IMR-90 (cell line): ENCODE results near the gene HNRNPD. TPM values are rescaled to one million over a fixed set of nuclear protein-coding genes. Genes with fewer than 3 reads are reported as not detected.
"Not testable (repeated sequence)": the region's sequence is repeated elsewhere in the genome, so short reads cannot be mapped to it uniquely, and the experiment has no call there.

ENCODE experiments used
- ATAC-seq: fragments of 200-7000 bp; cut with Tn5 transposase; 2 replicates; pipeline ENCODE4 v1.9.1; 2020; ENCODE audit warnings: low read depth, mild to moderate bottlenecking, moderate library complexity
- BruUV-seq: library from RNA; stranded (reverse); fragments of 400-500 nt; replicated peaks from 2 replicates; lab custom pipeline; 2021; lab: Mats Ljungman, UMichigan
- CTCF ChIA-PET: fragments of 300-600 bp; formaldehyde crosslinking; extraction: SDS; loops from one replicate; lab custom pipeline; 2021; ENCODE audit warnings: antibody characterized with exemption; lab: Yijun Ruan, JAX
- POLR2A ChIA-PET: fragments of 300-600 bp; sonication (Branson Sonifier 250); formaldehyde crosslinking; loops from one replicate; lab custom pipeline; 2022; ENCODE audit warnings: antibody characterized with exemption; ENCODE audit not compliant: unreplicated experiment; lab: Charles Lee
- DNase-seq: peaks from one replicate; pipeline ENCODE4 v3.0.0; 2013
- H2AFZ ChIP-seq: replicated peaks from 2 replicates; pipeline ENCODE3; 2013; ENCODE audit warnings: low read length, mild to moderate bottlenecking; ENCODE audit not compliant: poor library complexity
- H2AK5ac ChIP-seq: 2 replicates; pipeline ENCODE4 v1.6.1; 2013; ENCODE audit warnings: low read depth, low read length, inconsistent platforms
- H2AK9ac ChIP-seq: replicated peaks from 2 replicates; pipeline ENCODE3; 2013; ENCODE audit warnings: mild to moderate bottlenecking, low read depth, low read length, moderate library complexity; ENCODE audit not compliant: poor library complexity
- H2BK120ac ChIP-seq: 2 replicates; pipeline ENCODE4 v1.6.1; 2013; ENCODE audit warnings: low read depth, low read length, inconsistent platforms
- H2BK15ac ChIP-seq: 3 replicates; pipeline ENCODE4 v1.6.1; 2013; ENCODE audit warnings: low read depth, low read length, inconsistent platforms
- H2BK20ac ChIP-seq: 2 replicates; pipeline ENCODE4 v1.6.1; 2013; ENCODE audit warnings: low read depth, mild to moderate bottlenecking, inconsistent platforms, low read length, moderate library complexity
- H2BK5ac ChIP-seq: 2 replicates; pipeline ENCODE4 v1.6.1; 2013; ENCODE audit warnings: mild to moderate bottlenecking, low read depth, low read length, inconsistent platforms; ENCODE audit not compliant: poor library complexity, severe bottlenecking
- H3K14ac ChIP-seq: replicated peaks from 2 replicates; pipeline ENCODE4 v1.6.1; 2013; ENCODE audit warnings: low read depth, low read length, inconsistent platforms
- H3K18ac ChIP-seq: 2 replicates; pipeline ENCODE4 v1.6.1; 2013; ENCODE audit warnings: low read depth, low read length, control low read depth
- H3K23ac ChIP-seq: 2 replicates; pipeline ENCODE4 v1.6.1; 2013; ENCODE audit warnings: low read depth, low read length, inconsistent platforms
- H3K27ac ChIP-seq: 2 replicates; pipeline ENCODE4 v1.5.1; 2013; ENCODE audit warnings: mild to moderate bottlenecking, control low read depth, low read length; ENCODE audit not compliant: insufficient read depth
- H3K27me3 ChIP-seq: 2 replicates; pipeline ENCODE4 v1.6.1; 2013; ENCODE audit warnings: low read length; ENCODE audit not compliant: control insufficient read depth, insufficient read depth
- H3K36me3 ChIP-seq: 2 replicates; pipeline ENCODE4 v1.6.1; 2013; ENCODE audit warnings: low read length, mixed read lengths; ENCODE audit not compliant: control insufficient read depth, insufficient read depth
- H3K4ac ChIP-seq: 2 replicates; pipeline ENCODE4 v1.6.1; 2013; ENCODE audit warnings: low read depth, low read length, inconsistent platforms
- H3K4me1 ChIP-seq: 2 replicates; pipeline ENCODE4 v1.6.1; 2013; ENCODE audit warnings: low read length, mixed read lengths; ENCODE audit not compliant: control insufficient read depth, insufficient read depth
- H3K4me2 ChIP-seq: 2 replicates; pipeline ENCODE4 v1.6.1; 2013; ENCODE audit warnings: low read depth, mild to moderate bottlenecking, control low read depth, low read length, moderate library complexity
- H3K4me3 ChIP-seq: 2 replicates; pipeline ENCODE4 v1.5.1; 2013; ENCODE audit warnings: low read depth, mild to moderate bottlenecking, control low read depth, low read length, moderate library complexity; ENCODE audit not compliant: insufficient read depth
- H3K56ac ChIP-seq: 2 replicates; pipeline ENCODE4 v1.6.1; 2013; ENCODE audit warnings: low read length, inconsistent platforms; ENCODE audit not compliant: insufficient read depth; ENCODE audit errors: extremely low read depth
- H3K79me1 ChIP-seq, 2 experiments: 2 replicates each; pipeline ENCODE4 v1.6.1; 2013; ENCODE audit warnings: low read length in 2 of 2, inconsistent platforms in 1 of 2, low read depth in 1 of 2
- H3K9ac ChIP-seq: 2 replicates; pipeline ENCODE4 v1.6.1; 2013; ENCODE audit warnings: low read depth, low read length, control low read depth
- H3K9me1 ChIP-seq: 2 replicates; pipeline ENCODE4 v1.6.1; 2013; ENCODE audit warnings: low read length, inconsistent platforms; ENCODE audit not compliant: insufficient read depth
- H3K9me3 ChIP-seq: 2 replicates; pipeline ENCODE4 v1.6.1; 2013; ENCODE audit warnings: low read length; ENCODE audit not compliant: control insufficient read depth, insufficient read depth
- H4K20me1 ChIP-seq: 2 replicates; pipeline ENCODE4 v1.6.1; 2013; ENCODE audit warnings: low read length, inconsistent platforms; ENCODE audit not compliant: insufficient read depth
- H4K5ac ChIP-seq: 2 replicates; pipeline ENCODE4 v1.6.1; 2013; ENCODE audit warnings: mild to moderate bottlenecking, low read depth, low read length, control low read depth
- H4K8ac ChIP-seq, 2 experiments: 2 replicates each; pipeline ENCODE4 v1.6.1; 2013; ENCODE audit warnings: low read depth in 2 of 2, low read length in 2 of 2, control low read depth in 1 of 2, inconsistent platforms in 1 of 2
- H4K91ac ChIP-seq: 2 replicates; pipeline ENCODE4 v1.6.1; 2013; ENCODE audit warnings: low read depth, low read length, inconsistent platforms; ENCODE audit not compliant: insufficient read depth
- RFX5 ChIP-seq: IDR thresholded peaks from 2 replicates; pipeline ENCODE4 v1.8.0; 2012; ENCODE audit warnings: low read depth, mild to moderate bottlenecking, low read length, moderate library complexity
- WGBS, 2 experiments: methylation state at CpG; one replicate each; pipeline versions ENCODE4 v1.1.5 to v1.1.7; 2013; ENCODE audit warnings: missing lambda C conversion rate in 2 of 2; ENCODE audit not compliant: insufficient read length in 1 of 2; ENCODE audit errors: extremely low coverage in 2 of 2; 5-methylcytosine and 5-hydroxymethylcytosine counted together
- dilution Hi-C: fragments of 300-500 bp; cut with HindIII; formaldehyde crosslinking; loops from one replicate; pipeline ENCODE4 v1.14.3; 2018; ENCODE audit warnings: low sequenced_read_pairs; ENCODE audit not compliant: unreplicated experiment
- in situ Hi-C: fragments of 300-500 bp; cut with MboI; formaldehyde crosslinking; loops from 3 replicates; pipeline ENCODE4 v1.14.3; 2019; ENCODE audit warnings: low sequenced_read_pairs, inconsistent platforms, mixed read lengths
- intact Hi-C: fragments of 100-400 bp; cut with micrococcal nuclease; formaldehyde crosslinking; loops from 2 replicates; pipeline ENCODE4 v1.10.0; 2022
- polyA plus RNA-seq, 3 experiments: library from polyadenylated mRNA; depleted of rRNA; stranded (reverse); fragments of >200 nt; gene quantifications; 2 replicates each; pipeline ENCODE4 v1.2.3, GENCODE V29; 2012; ENCODE audit warnings: low replicate concordance in 1 of 3
- total RNA-seq: library from RNA; depleted of rRNA; stranded (reverse); fragments of >200 nt; gene quantifications from 2 replicates; pipeline ENCODE4 v1.2.3, GENCODE V29; 2012

Gene HNRNPD
- total and polyA plus RNA-seq, 2 of the 4 experiments (the other 2 are of a cell fraction) = 9.7 to 142 TPM

DNA sequence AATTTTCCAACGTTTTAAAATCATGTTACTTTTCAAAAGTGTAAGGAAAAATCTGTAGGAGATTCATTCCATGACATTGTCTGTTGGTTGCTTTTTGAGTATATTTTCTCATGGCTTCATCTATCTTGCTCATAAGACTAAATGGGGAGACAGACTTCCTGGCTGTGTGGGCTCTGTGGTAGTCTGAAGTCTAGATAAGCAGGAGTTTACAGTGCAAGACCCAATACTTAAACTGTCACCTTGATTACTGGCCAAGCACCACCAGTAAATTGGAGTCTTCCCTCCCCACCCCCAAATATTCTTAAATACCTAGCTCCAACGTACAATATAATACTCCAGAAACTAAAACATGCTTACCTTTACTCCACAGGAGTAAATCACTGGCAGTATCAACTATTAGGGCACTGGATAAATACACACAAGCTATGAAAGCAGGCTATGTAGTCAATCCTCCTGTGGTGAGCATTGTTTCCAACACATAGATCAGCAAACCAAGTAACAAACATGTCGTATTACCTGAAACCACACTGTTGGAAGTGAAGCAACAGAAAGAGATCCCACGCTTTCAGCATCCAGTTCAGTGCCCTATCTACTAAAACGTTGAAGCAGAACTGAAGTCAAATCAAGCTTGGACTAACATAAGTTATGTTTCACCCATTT, 6.2 kb downstream of the HNRNPD start (continued):
- no peak for TF ChIP-seq RFX5

DNA sequence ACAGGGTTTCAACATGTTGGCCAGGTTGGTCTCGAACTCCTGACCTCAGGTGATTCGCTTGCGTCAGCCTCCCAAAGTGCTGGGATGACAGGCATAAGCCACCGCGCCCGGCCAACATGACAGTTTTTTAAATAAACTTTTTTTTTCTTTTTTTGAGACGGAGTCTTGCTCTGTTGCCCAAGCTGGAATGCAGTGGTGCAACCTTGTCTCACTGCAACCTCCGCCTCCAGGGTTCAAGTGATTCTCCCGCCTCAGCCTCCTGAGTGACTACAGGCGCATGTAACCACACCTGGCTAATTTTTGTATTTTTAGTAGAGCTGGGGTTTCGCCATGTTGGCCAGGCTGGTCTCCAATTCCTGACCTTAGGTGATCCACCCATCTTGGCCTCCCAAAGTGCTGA, 7.4 kb downstream of the HNRNPD start:
- H3K23ac ChIP-seq, H3K9me1 ChIP-seq, DNase-seq, H3K9ac ChIP-seq, H3K36me3 ChIP-seq, H2BK5ac ChIP-seq, intact Hi-C loops, H3K4me3 ChIP-seq, H2BK20ac ChIP-seq, H3K9me3 ChIP-seq, H4K8ac ChIP-seq, H3K27me3 ChIP-seq, H3K27ac ChIP-seq, BruUV-seq, H2AK5ac ChIP-seq, H2BK15ac ChIP-seq, H2BK120ac ChIP-seq, H4K5ac ChIP-seq, H3K4me2 ChIP-seq, H3K18ac ChIP-seq, H2AFZ ChIP-seq, H4K91ac ChIP-seq, in situ Hi-C loops, H2AK9ac ChIP-seq, H3K56ac ChIP-seq, dilution Hi-C loops, H3K14ac ChIP-seq, H3K4me1 ChIP-seq, H3K4ac ChIP-seq, ATAC-seq: not testable (repeated sequence)
- ChIA-PET POLR2A (interaction anchor here (0.7 kb wide), 1 partner anchor 476 kb away, joined by 19 read pairs; no protein-coding TSS in a partner anchor), CTCF (interaction anchor here (0.6 to 1.0 kb wide), 2 partner anchors 11 to 942 kb away, joined by 3 read pairs; no protein-coding TSS in a partner anchor)
- peaks cover 0 to 18% of the 10 kb centered on the region in 2 experiments; a peak in 2 of 4 replicates for H3K79me1 ChIP-seq
- 100% methylated on average over 4 of the region's 11 CpGs; no CpG with 5 or more reads in 1 of the 2 experiments for WGBS, 2 experiments
- peaks cover 95% of the 10 kb centered on the region for H4K20me1 ChIP-seq
